GM12878 (cell line): ENCODE data around the gene SEC24A. TPM values are rescaled to one million over a fixed set of nuclear protein-coding genes. Genes with fewer than 3 reads are reported as not detected.

Source experiments
- CEBPZ ChIP-seq: fragments of 150-350 bp; IDR thresholded peaks from 2 replicates; pipeline ENCODE4 v1.6.1; 2016; ENCODE audit warnings: low read depth, low read length
- CREB1 ChIP-seq: IDR thresholded peaks from 2 replicates; pipeline ENCODE4 v1.6.1; 2012; ENCODE audit warnings: low read depth, mild to moderate bottlenecking, inconsistent platforms
- ETV6 ChIP-seq, 2 experiments: fragments of 450-650 bp in 1 of 2; IDR thresholded peaks in 1 of 2; conservative IDR thresholded peaks in 1 of 2; 2 replicates each; pipeline ENCODE4 v1.6.1; 2014; ENCODE audit warnings: antibody characterized with exemption in 1 of 2, borderline replicate concordance in 1 of 2, low read depth in 1 of 2, mild to moderate bottlenecking in 1 of 2, moderate library complexity in 1 of 2
- HDAC6 ChIP-seq: fragments of 200-600 bp; sonication (generic); IDR thresholded peaks from one replicate; pipeline ENCODE4 v1.8.0; 2017; ENCODE audit warnings: antibody characterized with exemption; ENCODE audit not compliant: unreplicated experiment
- HDGF ChIP-seq: fragments of 450-650 bp; IDR thresholded peaks from 2 replicates; pipeline ENCODE4 v1.6.1; 2016; ENCODE audit warnings: antibody characterized with exemption
- IKZF1 ChIP-seq: fragments of 450-650 bp; conservative IDR thresholded peaks from 2 replicates; pipeline ENCODE4 v1.6.1; 2017; ENCODE audit warnings: antibody characterized with exemption, mild to moderate bottlenecking
- LARP7 ChIP-seq: fragments of 450-650 bp; IDR thresholded peaks from 2 replicates; pipeline ENCODE4 v1.6.1; 2017; ENCODE audit warnings: mild to moderate bottlenecking
- MAX ChIP-seq: IDR thresholded peaks from 2 replicates; pipeline ENCODE4 v1.6.1; 2012; ENCODE audit warnings: low read depth, low read length, improper control_type of control experiment
- MTA3 ChIP-seq: IDR thresholded peaks from 2 replicates; pipeline ENCODE4 v1.6.1; 2012; ENCODE audit warnings: low read length, inconsistent platforms, borderline replicate concordance
- NRF1 ChIP-seq: conservative IDR thresholded peaks from 2 replicates; pipeline ENCODE4 v1.6.1; 2011; ENCODE audit warnings: mild to moderate bottlenecking, low read depth, low read length, improper control_type of control experiment
- PAX5 ChIP-seq: IDR thresholded peaks from 2 replicates; pipeline ENCODE4 v1.6.1; 2011; ENCODE audit warnings: low read depth, low read length, borderline replicate concordance
- RELB ChIP-seq: fragments of 450-650 bp; IDR thresholded peaks from 2 replicates; pipeline ENCODE4 v1.6.1; 2017; ENCODE audit warnings: low read depth, mild to moderate bottlenecking, moderate library complexity
- RUNX3 ChIP-seq: IDR thresholded peaks from 2 replicates; pipeline ENCODE4 v1.6.1; 2012; ENCODE audit warnings: low read length, inconsistent platforms
- SREBF2 ChIP-seq: IDR thresholded peaks from 2 replicates; pipeline ENCODE4 v1.6.1; 2012; ENCODE audit warnings: mild to moderate bottlenecking, low read length
- USF2 ChIP-seq: IDR thresholded peaks from 2 replicates; pipeline ENCODE4 v1.6.1; 2011; ENCODE audit warnings: low read depth, low read length, improper control_type of control experiment, borderline replicate concordance
- ZNF207 ChIP-seq: fragments of 450-650 bp; IDR thresholded peaks from 2 replicates; pipeline ENCODE4 v1.6.1; 2014; ENCODE audit warnings: antibody characterized with exemption, mild to moderate bottlenecking, borderline replicate concordance
- ZNF592 ChIP-seq: fragments of 450-650 bp; IDR thresholded peaks from 2 replicates; pipeline ENCODE4 v1.6.1; 2017; ENCODE audit warnings: mild to moderate bottlenecking, moderate library complexity
- polyA plus RNA-seq, 11 experiments: library from polyadenylated mRNA; depleted of rRNA in 4 of 11; unstranded in 6 of 11; stranded (reverse) in 5 of 11; fragments of >200 nt; fragmentation: Nextera tagmentation in 4 of 11; fragmentation: Illumina TruSeq in 1 of 11; extraction: Ambion mirVana in 4 of 11; extraction: Trizol in 1 of 11; gene quantifications; 1 replicate in 1 of 11; 2 replicates in 10 of 11; pipeline versions ENCODE4 v1.2.1 to v1.2.3, GENCODE V29; 2011 to 2016; ENCODE audit warnings: inconsistent platforms in 2 of 11, missing spikeins in 2 of 11, low read depth in 1 of 11
- total RNA-seq, 4 experiments: library from RNA; depleted of rRNA in 3 of 4; stranded (reverse); fragments of >200 nt in 3 of 4; fragmentation: Illumina TruSeq in 1 of 4; extraction: Trizol in 1 of 4; gene quantifications; 2 replicates each; pipeline versions ENCODE4 v1.2.1 to v1.2.3, GENCODE V29; 2013 to 2021

Gene SEC24A
- total and polyA plus RNA-seq, 10 of the 15 experiments (the other 5 are each of a cell fraction or from before 2014, with no cell fraction given): 7.1 to 52.2 (median 22.8) TPM

GRCh38 chr5:134738133-134738962 lies 89.8 kb downstream of the SEC24A start, which contains the start of gene CAMLG (continued):
- 0 out of 2 replicates have a peak, but pooled peaks have one; percentile 70 for TF ChIP-seq ZNF592
- peak; percentile 86 for TF ChIP-seq LARP7
- TF ChIP-seq MTA3: no peak
- TF ChIP-seq HDAC6: no peak
- TF ChIP-seq USF2: peak; percentile 74
- TF ChIP-seq CEBPZ: no peak
- peak; percentile 72 for TF ChIP-seq IKZF1
- peak; percentile 49; the same call in 1 of the 2 replicates for TF ChIP-seq RUNX3
- TF ChIP-seq SREBF2: no peak
- no peak for TF ChIP-seq ZNF207
- peak; percentile 71 for TF ChIP-seq RELB
- peak; percentile 47; the same call in 1 of the 2 replicates for TF ChIP-seq PAX5
- TF ChIP-seq HDGF: no peak
- TF ChIP-seq ETV6 (conservative IDR thresholded peaks at IDR 0.05 in 1 of 2, IDR thresholded peaks at IDR 0.05 in 1 of 2; ENCODE audit: borderline replicate concordance in 1 of 2, low read depth in 1 of 2): 0 out of 4 replicates have a peak, but pooled peaks of 1 of the 2 experiments have one; percentile 16
- peak; percentile 99 for TF ChIP-seq CREB1
- no peak for TF ChIP-seq NRF1
- TF ChIP-seq MAX: peak; percentile 80
